ENCODE data around the gene TRANK1. TPM values are rescaled to one million over a fixed set of nuclear protein-coding genes. Genes with fewer than 3 reads are reported as not detected.

Gene TRANK1
- total and polyA plus RNA-seq, 4 experiments from 2014 or later, result 9.6 to 155 (median 97.3) TPM

- no peaks in the 10 kb centered on the region for H3K9me3 ChIP-seq (ENCODE audit: control insufficient read depth in 1 of 2, low read length in 2 of 2)
- no peak overlapping the region for H3K27ac ChIP-seq (ENCODE audit: low read depth, low read length)
- intact Hi-C loops (cut with micrococcal nuclease), result no loop called here
- Mint-ChIP-seq H3K27me3 (peaks cover 16 to 19% of the 10 kb centered on the region in 2 donors), H3K36me3 (no peaks in the 10 kb centered on the region), H3K4me1 (no peaks in the 10 kb centered on the region), H3K9me3 (peaks cover 0 to 21% (median 9%) of the 10 kb centered on the region in 8 donors), H3K4me3 (no peak overlapping the region), H3K27ac (peak overlapping the region in 1 of 7 donors; percentile 37)
- no peak for DNase-seq
- no peaks in the 10 kb centered on the region for H3K4me1 ChIP-seq (ENCODE audit: insufficient read depth, low read length)
- POLR2A ChIA-PET (ENCODE audit: partially characterized antibody), result no interaction called here
- no peaks in the 10 kb centered on the region for H3K36me3 ChIP-seq (ENCODE audit: insufficient read depth, low read length)
- CTCF ChIA-PET (ENCODE audit: partially characterized antibody), result no interaction called here
- H3K4me3 ChIP-seq (ENCODE audit: low read length in 2 of 2), result no peak overlapping the region
- no peaks in the 10 kb centered on the region for H3K27me3 ChIP-seq (ENCODE audit: insufficient read depth, low read length)
Observed at GRCh38 chr3:36800533-36801116, 144.2 kb downstream of the TRANK1 start.

- Mint-ChIP-seq H3K4me1 (no peaks in the 10 kb centered on the region), H3K4me3 (no peak overlapping the region), H3K27ac (no peak overlapping the region), H3K27me3 (peaks cover 10 to 11% of the 10 kb centered on the region in 2 donors), H3K36me3 (no peaks in the 10 kb centered on the region), H3K9me3 (peaks cover 0 to 6% (median 2%) of the 10 kb centered on the region in 8 donors)
- no peak overlapping the region for H3K4me3 ChIP-seq (ENCODE audit: low read length in 2 of 2)
- H3K27me3 ChIP-seq (ENCODE audit: insufficient read depth, low read length), result no peaks in the 10 kb centered on the region
- no peaks in the 10 kb centered on the region for H3K4me1 ChIP-seq (ENCODE audit: insufficient read depth, low read length)
- no peaks in the 10 kb centered on the region for H3K9me3 ChIP-seq (ENCODE audit: control insufficient read depth in 1 of 2, low read length in 2 of 2)
- H3K36me3 ChIP-seq (ENCODE audit: insufficient read depth, low read length), result no peaks in the 10 kb centered on the region
- DNase-seq, result no peak
- ChIA-PET POLR2A (ENCODE audit: partially characterized antibody) (no interaction called here), CTCF (ENCODE audit: partially characterized antibody) (no interaction called here)
- H3K27ac ChIP-seq (ENCODE audit: low read depth, low read length), result no peak overlapping the region
- intact Hi-C loops (cut with micrococcal nuclease), result no loop called here
Observed at GRCh38 chr3:36796881-36797280, 148.0 kb downstream of the TRANK1 start.

- intact Hi-C loops (cut with micrococcal nuclease), result no loop called here
Observed at GRCh38 chr3:36796161-36796560, 148.7 kb downstream of the TRANK1 start.

GRCh38 chr3:36795622-36796021 lies 149.2 kb downstream of the TRANK1 start:
- Mint-ChIP-seq H3K4me1 (no peaks in the 10 kb centered on the region), H3K4me3 (no peak overlapping the region), H3K36me3 (no peaks in the 10 kb centered on the region), H3K9me3 (peaks cover 0 to 3% (median 0%) of the 10 kb centered on the region in 8 donors), H3K27ac (peak overlapping the region in 1 of 7 donors; percentile 46), H3K27me3 (peaks cover 4 to 5% of the 10 kb centered on the region in 2 donors)
- no peaks in the 10 kb centered on the region for H3K4me1 ChIP-seq (ENCODE audit: insufficient read depth, low read length)
- ChIA-PET POLR2A (ENCODE audit: partially characterized antibody) (no interaction called here), CTCF (ENCODE audit: partially characterized antibody) (interaction anchor here (1.3 kb wide), 1 partner anchor 16 kb away, joined by 3 read pairs; no protein-coding TSS in a partner anchor)
- H3K4me3 ChIP-seq (ENCODE audit: low read length in 2 of 2), result no peak overlapping the region
- no peaks in the 10 kb centered on the region for H3K36me3 ChIP-seq (ENCODE audit: insufficient read depth, low read length)
- intact Hi-C loops (cut with micrococcal nuclease), result no loop called here
- no peaks in the 10 kb centered on the region for H3K9me3 ChIP-seq (ENCODE audit: control insufficient read depth in 1 of 2, low read length in 2 of 2)
- H3K27ac ChIP-seq (ENCODE audit: low read depth, low read length), result no peak overlapping the region
- no peak for DNase-seq
- H3K27me3 ChIP-seq (ENCODE audit: insufficient read depth, low read length), result no peaks in the 10 kb centered on the region

More at GRCh38 chr3:36796161-36796560, 148.7 kb downstream of the TRANK1 start:
- H3K36me3 Mint-ChIP-seq, result no peaks in the 10 kb centered on the region
- no peak overlapping the region for H3K4me3 Mint-ChIP-seq
- ChIA-PET CTCF (ENCODE audit: partially characterized antibody) (no interaction called here), POLR2A (ENCODE audit: partially characterized antibody) (no interaction called here)
- no peaks in the 10 kb centered on the region for H3K4me1 ChIP-seq (ENCODE audit: insufficient read depth, low read length)
- H3K4me1 Mint-ChIP-seq, result no peaks in the 10 kb centered on the region
- H3K9me3 Mint-ChIP-seq, result peaks cover 0 to 5% (median under 1%) of the 10 kb centered on the region in 8 donors
- H3K9me3 ChIP-seq (ENCODE audit: control insufficient read depth in 1 of 2, low read length in 2 of 2), result no peaks in the 10 kb centered on the region
- H3K27me3 Mint-ChIP-seq, result peaks cover 6% of the 10 kb centered on the region in 2 donors
- no peak overlapping the region for H3K27ac Mint-ChIP-seq
- H3K27me3 ChIP-seq (ENCODE audit: insufficient read depth, low read length), result no peaks in the 10 kb centered on the region
- no peak for DNase-seq
- no peak overlapping the region for H3K4me3 ChIP-seq (ENCODE audit: low read length in 2 of 2)
- no peaks in the 10 kb centered on the region for H3K36me3 ChIP-seq (ENCODE audit: insufficient read depth, low read length)
- H3K27ac ChIP-seq (ENCODE audit: low read depth, low read length), result no peak overlapping the region

- H3K36me3 Mint-ChIP-seq, result no peaks in the 10 kb centered on the region
- no peaks in the 10 kb centered on the region for H3K4me1 Mint-ChIP-seq
- H3K4me1 ChIP-seq (ENCODE audit: insufficient read depth, low read length), result no peaks in the 10 kb centered on the region
- no peaks in the 10 kb centered on the region for H3K36me3 ChIP-seq (ENCODE audit: insufficient read depth, low read length)
- H3K27me3 ChIP-seq (ENCODE audit: insufficient read depth, low read length), result no peaks in the 10 kb centered on the region
- H3K27me3 Mint-ChIP-seq, result peaks cover 0 to 1% of the 10 kb centered on the region in 2 donors
- no peaks in the 10 kb centered on the region for H3K9me3 Mint-ChIP-seq
- H3K27ac ChIP-seq (ENCODE audit: low read depth, low read length), result no peak overlapping the region
- ChIA-PET CTCF (ENCODE audit: partially characterized antibody) (interaction anchor here (1.1 to 2.0 kb wide), 2 partner anchors 75 to 166 kb away, joined by 5 to 8 read pairs; no protein-coding TSS in a partner anchor), POLR2A (ENCODE audit: partially characterized antibody) (no interaction called here)
- no peak overlapping the region for H3K4me3 ChIP-seq (ENCODE audit: low read length in 2 of 2)
- H3K9me3 ChIP-seq (ENCODE audit: control insufficient read depth in 1 of 2, low read length in 2 of 2), result no peaks in the 10 kb centered on the region
- intact Hi-C loops (cut with micrococcal nuclease), result loop anchor here (1.0 to 2.0 kb wide), 2 partner anchors 76 to 166 kb away; no protein-coding TSS in a partner anchor
- H3K4me3 Mint-ChIP-seq, result no peak overlapping the region
- DNase-seq, result peak in 1 of 5 donors; percentile 4
- no peak overlapping the region for H3K27ac Mint-ChIP-seq
Observed at GRCh38 chr3:36792342-36792741, 152.5 kb downstream of the TRANK1 start.

- Histone ChIP-seq H3K27ac (ENCODE audit: low read depth, low read length) (no peak overlapping the region), H3K4me1 (ENCODE audit: insufficient read depth, low read length) (no peaks in the 10 kb centered on the region), H3K4me3 (ENCODE audit: low read length in 2 of 2) (no peak overlapping the region), H3K9me3 (ENCODE audit: control insufficient read depth in 1 of 2, low read length in 2 of 2) (no peaks in the 10 kb centered on the region), H3K27me3 (ENCODE audit: insufficient read depth, low read length) (no peaks in the 10 kb centered on the region), H3K36me3 (ENCODE audit: insufficient read depth, low read length) (no peaks in the 10 kb centered on the region)
- Mint-ChIP-seq H3K4me1 (no peaks in the 10 kb centered on the region), H3K27me3 (peaks cover under 1 to 3% of the 10 kb centered on the region in 2 donors), H3K4me3 (no peak overlapping the region), H3K27ac (no peak overlapping the region), H3K36me3 (no peaks in the 10 kb centered on the region), H3K9me3 (no peaks in the 10 kb centered on the region)
- ChIA-PET POLR2A (ENCODE audit: partially characterized antibody) (no interaction called here), CTCF (ENCODE audit: partially characterized antibody) (no interaction called here)
- no peak for DNase-seq
- intact Hi-C loops (cut with micrococcal nuclease), result no loop called here
Observed at GRCh38 chr3:36790765-36791164, 154.1 kb downstream of the TRANK1 start.

- H3K9me3 ChIP-seq (ENCODE audit: control insufficient read depth in 1 of 2, low read length in 2 of 2), result no peaks in the 10 kb centered on the region
- H3K4me3 ChIP-seq (ENCODE audit: low read length in 2 of 2), result no peak overlapping the region
- Mint-ChIP-seq H3K9me3 (no peaks in the 10 kb centered on the region), H3K4me3 (no peak overlapping the region), H3K27ac (no peak overlapping the region), H3K4me1 (no peaks in the 10 kb centered on the region), H3K36me3 (no peaks in the 10 kb centered on the region), H3K27me3 (peaks cover 3 to 10% of the 10 kb centered on the region in 2 donors)
- no peaks in the 10 kb centered on the region for H3K27me3 ChIP-seq (ENCODE audit: insufficient read depth, low read length)
- intact Hi-C loops (cut with micrococcal nuclease), result no loop called here
- no peak for DNase-seq
- CTCF ChIA-PET (ENCODE audit: partially characterized antibody), result no interaction called here
- H3K4me1 ChIP-seq (ENCODE audit: insufficient read depth, low read length), result no peaks in the 10 kb centered on the region
- H3K36me3 ChIP-seq (ENCODE audit: insufficient read depth, low read length), result no peaks in the 10 kb centered on the region
- POLR2A ChIA-PET (ENCODE audit: partially characterized antibody), result no interaction called here
- no peak overlapping the region for H3K27ac ChIP-seq (ENCODE audit: low read depth, low read length)
Observed at GRCh38 chr3:36786921-36787890, 157.6 kb downstream of the TRANK1 start.
